ENCODE measurements around the gene EXOC7.

DNA sequence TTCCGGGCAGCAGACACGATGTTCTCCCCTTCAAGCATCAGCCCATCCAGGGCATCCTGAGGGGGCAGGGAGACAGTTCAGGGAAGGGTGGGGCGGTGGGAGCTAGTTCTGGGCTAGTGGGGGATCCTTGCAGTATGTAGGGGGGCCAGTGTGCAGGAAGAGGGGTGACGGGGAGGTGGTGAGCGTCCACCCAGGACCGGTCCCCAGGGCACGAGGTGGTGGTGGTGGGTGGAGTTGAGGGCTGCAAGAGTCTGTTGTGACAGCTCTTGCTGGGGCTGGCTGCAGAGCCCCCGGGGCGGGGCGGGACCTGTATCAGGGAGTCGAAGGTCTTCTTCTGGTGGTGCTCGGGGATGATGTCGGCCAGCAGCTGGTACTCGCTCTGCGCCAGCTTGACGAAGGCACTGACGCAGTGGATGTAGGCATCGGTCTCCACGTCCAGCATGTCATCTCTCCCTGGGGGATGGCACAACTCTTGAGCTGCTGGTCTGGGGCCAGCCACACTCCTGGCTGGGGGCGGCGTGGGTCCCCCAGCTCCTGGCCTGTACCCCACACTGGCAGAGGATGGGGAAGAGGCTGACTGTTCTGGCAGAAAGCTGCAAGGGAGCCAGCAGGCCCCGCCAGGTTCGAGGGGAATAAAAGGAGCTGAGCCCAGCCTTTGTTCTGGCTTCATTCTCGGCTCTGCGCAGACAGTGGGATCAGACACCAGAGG lies 14.6 kb downstream of the EXOC7 start:
- TF ChIP-seq, protein P1, sequence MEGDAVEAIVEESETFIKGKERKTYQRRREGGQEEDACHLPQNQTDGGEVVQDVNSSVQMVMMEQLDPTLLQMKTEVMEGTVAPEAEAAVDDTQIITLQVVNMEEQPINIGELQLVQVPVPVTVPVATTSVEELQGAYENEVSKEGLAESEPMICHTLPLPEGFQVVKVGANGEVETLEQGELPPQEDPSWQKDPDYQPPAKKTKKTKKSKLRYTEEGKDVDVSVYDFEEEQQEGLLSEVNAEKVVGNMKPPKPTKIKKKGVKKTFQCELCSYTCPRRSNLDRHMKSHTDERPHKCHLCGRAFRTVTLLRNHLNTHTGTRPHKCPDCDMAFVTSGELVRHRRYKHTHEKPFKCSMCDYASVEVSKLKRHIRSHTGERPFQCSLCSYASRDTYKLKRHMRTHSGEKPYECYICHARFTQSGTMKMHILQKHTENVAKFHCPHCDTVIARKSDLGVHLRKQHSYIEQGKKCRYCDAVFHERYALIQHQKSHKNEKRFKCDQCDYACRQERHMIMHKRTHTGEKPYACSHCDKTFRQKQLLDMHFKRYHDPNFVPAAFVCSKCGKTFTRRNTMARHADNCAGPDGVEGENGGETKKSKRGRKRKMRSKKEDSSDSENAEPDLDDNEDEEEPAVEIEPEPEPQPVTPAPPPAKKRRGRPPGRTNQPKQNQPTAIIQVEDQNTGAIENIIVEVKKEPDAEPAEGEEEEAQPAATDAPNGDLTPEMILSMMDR (IDR thresholded peaks at IDR 0.05 in 2 of 3, conservative IDR thresholded peaks at IDR 0.05 in 1 of 3; ENCODE audit: borderline replicate concordance in 1 of 3, insufficient read depth in 1 of 3, low read depth in 2 of 3, low read length in 2 of 3) = no peak
- TF ChIP-seq SRF (IDR thresholded peaks at IDR 0.05; ENCODE audit: low read depth) = no peak
- no peak for TF ChIP-seq YY1 (IDR thresholded peaks at IDR 0.05; ENCODE audit: extremely low read depth, insufficient replicate concordance, low read depth, low read length)
